Inferior parietal cortex (tissue), 1 donor: ENCODE measurements around the gene TIMM23.
"Not testable (repeated sequence)": the region's sequence is repeated elsewhere in the genome, so short reads cannot be mapped to it uniquely, and the experiment has no call there.

Experiments used
- DNase-seq: peaks from one replicate; pipeline ENCODE4 v3.0.0-alpha.2; 2016; ENCODE audit errors: extremely low spot score

Gene TIMM23

DNA sequence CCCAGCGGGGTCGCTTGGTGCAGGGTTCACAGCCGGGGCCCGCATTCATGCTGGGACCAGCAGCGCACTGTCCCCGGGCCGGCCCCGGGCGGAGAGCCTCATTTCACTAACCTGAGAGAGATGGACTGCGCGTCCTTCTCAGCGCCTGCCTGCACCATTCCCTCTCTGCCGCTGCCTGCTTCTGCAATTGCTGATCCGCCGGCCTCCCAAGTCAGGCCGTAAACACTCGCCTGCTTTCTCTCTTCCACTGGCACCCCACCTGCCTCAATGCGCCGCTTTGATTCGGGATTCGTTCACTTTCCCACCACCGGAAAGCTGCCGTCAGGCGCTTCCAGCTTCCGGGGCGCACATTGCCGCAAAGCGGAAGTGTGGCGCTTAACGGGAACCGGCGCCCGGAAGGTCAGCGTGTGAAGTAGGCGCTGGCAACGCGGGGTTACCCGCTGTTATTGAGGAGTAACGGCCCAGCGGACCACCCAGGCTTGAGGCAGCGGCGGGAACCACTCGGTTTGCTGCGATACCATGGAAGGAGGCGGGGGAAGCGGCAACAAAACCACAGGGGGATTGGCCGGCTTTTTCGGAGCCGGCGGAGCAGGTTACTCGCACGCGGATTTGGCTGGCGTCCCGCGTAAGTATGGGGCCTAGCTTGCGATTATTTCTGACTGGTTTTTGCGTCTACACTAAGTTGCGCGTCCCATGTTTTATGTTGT, at the start of gene TIMM23:
TSS of gene TIMM23 (plus strand) at position 384 of the 707 bp plus-strand sequence. CDS start at position 520, 136 bp downstream.
- peak; percentile 90 for DNase-seq

DNA sequence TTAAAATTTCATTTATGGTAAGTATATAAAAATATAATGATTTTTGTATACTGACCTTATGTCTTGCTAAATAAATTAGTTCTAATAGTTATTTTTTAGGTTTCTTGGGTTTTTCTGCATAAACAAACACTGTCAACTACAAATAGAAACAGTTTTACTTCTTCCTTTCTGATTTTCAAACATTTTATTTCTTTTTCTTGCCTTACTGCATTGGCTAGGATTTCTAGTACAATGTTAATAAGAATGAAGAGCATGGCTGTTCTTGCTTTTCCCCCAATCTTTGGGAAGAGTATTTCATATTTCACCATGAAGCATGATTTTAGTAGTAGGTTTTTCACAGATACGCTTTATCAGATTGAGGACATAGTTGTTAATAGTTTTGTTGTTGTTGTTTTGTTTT, 45.5 kb upstream of the TIMM23 start:
- DNase-seq = not testable (repeated sequence)

GRCh38 chr10:45931305-45931704, 41.0 kb upstream of the TIMM23 start:
- DNase-seq = not testable (repeated sequence)

GRCh38 chr10:45934788-45935187, 37.5 kb upstream of the TIMM23 start:
- not testable (repeated sequence) for DNase-seq

DNA sequence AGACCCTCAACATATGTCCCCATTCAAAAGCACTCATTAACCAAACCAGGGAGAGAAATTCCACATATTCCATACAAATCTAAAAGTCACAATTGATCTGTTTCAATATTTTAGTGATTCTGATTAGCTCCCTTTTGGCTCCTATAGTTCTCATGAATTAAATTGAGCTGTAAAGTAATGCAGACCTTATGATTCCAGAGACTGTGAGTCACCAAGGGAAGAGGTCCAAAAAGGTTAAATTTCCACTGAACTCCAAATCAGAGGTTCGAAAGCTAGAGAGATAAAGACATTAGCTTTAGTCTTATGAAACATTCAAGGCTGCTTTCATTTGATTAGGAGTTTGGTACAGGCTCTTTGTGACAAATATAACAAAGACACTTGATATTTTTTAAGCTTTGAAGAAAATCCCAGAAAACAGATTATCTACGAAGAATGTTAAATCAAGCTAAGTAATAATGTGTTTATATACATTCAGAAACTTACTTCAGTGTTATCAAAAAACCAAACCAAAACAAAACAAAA, 33.1 kb upstream of the TIMM23 start:
- DNase-seq = not testable (repeated sequence)

GRCh38 chr10:45941196-45941595, 31.1 kb upstream of the TIMM23 start:
- DNase-seq = not testable (repeated sequence)

GRCh38 chr10:45945476-45945875, 26.8 kb upstream of the TIMM23 start:
- not testable (repeated sequence) for DNase-seq

GRCh38 chr10:45947363-45947762, 24.9 kb upstream of the TIMM23 start:
- not testable (repeated sequence) for DNase-seq

DNA sequence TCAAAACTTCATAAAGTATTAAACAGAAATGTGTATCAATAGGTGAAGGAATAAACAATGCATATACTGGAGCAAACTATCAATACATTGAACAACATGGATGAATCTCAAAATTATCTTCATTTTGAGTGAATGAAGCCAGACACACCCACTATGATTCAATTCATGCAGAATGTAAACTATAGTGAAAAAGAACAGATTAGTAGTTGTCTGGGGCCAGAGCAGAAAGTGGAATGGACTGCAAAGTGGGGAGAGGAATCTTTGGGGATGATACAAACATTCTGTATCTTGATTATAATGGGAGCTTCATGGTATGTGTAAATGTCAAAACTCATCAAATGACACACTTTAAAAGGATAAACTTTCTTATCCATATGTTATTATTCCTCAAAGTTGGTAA, 23.5 kb upstream of the TIMM23 start:
- DNase-seq = not testable (repeated sequence)

DNA sequence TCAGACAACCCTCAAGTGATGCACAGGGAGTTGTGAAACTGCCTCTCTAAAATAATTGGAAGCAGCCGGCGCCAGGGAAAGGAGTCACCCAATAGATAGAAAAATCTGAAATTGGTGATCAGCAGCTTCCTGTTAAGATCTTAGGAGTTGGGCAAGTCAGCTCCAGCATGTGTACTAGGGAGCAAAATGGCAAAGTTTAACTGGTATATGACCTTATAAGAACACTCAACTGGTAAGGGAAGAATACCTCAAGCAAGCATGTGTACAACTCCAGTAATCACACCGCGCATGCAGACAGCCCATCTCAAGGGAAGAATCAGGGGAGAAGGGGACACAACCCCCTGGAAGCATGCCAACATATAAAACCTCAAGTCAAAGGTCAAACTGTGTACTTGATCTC, 17.9 kb upstream of the TIMM23 start:
- not testable (repeated sequence) for DNase-seq

- DNase-seq = not testable (repeated sequence)
Observed at GRCh38 chr10:45956634-45957033, 15.7 kb upstream of the TIMM23 start.

DNA sequence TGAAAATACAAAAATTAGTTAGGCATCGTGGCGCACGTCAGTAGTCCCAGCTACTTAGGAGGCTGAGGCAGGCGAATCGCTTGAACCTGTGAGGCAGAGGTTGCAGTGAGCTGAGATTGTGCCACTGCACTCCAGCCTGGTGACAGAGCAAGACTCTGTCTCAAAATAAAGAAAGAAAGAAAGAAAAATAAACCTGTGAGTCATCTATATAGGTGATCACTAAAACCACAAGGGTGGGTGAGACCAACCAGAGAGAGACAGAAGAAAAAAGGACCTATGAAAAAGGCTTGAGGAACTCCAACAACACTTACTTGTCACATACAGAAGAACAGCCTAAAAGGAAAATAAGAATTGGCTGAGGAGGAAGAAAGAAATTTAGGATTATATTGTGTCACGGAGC, 14.4 kb upstream of the TIMM23 start:
- DNase-seq = not testable (repeated sequence)

DNA sequence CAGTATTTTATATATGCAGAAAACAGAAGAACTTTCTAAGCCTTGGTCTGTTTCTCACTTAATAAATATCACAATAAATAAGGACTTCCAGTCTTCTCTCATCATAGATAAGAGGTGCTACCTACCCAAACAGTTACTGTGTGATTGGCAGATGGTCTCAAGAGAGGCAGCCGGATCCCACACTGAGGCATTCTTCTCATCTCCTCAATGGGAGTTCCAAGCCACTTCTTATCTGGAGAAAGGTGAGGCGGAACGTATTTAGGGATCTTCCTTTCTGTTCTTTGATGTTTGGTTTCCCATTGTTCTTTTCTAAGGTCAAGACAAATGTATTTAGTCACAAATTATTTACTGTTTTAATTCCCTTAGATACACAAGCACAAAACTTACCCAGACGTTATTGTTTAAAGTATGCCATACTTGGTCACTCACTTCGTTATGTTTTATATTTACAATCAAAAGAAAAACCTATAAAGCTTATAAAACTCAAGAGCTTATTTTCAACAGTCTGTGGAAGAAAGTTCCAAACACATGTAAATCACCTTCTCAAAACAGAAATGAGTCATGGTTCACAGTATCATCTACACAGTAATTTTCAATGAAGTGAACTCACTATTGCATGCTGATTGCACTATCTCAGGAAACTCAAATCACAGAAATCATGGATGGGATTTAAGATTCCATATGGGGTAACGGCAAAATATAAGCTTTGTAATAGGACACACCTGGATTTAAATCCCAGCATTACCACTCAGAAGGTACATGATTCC, 9.4 kb upstream of the TIMM23 start:
- DNase-seq = not testable (repeated sequence)

- DNase-seq = not testable (repeated sequence)
Observed at GRCh38 chr10:45971019-45971418, 1.3 kb upstream of the TIMM23 start.

DNA sequence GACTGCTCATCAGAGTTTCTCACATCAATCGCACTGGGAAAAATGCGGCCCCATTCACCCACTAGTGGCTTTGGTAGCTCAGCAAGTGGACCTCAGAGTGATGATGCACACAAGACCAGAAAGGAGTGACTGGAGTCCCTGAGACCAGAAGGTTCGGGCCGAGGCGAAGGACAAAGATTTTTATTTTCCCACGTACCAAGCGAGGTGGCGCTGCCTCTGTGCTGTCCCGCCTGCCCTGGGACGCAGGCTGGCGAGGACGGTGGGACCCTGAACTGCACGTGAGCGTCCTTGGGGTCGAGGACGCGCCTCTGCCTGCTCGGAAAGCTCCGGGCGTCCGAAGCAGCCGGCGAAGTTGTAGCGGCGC, 565 bp upstream of the TIMM23 start:
- not testable (repeated sequence) for DNase-seq

GRCh38 chr10:45972813-45973169, 502 bp downstream of the TIMM23 start:
- DNase-seq = not testable (repeated sequence)

GRCh38 chr10:45974041-45974440, 1.8 kb downstream of the TIMM23 start:
- not testable (repeated sequence) for DNase-seq

DNA sequence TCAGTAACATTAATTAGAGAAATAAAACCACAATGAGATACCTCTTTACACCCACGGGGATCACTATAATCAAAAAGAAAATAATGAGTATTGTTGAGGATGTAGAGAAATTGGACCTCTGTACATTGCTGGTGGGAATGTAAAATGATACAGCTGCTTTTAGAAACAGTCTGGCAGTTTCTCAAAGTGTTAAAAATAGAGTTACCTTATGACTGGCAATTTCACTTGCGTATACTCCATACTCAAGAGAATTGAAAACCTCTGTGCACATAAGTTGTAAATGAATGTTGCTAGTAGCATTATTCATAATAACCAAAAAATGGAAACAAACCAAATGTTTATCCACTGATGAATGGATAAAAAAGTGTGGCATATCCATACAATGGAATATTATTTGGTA, 6.3 kb downstream of the TIMM23 start:
- DNase-seq = not testable (repeated sequence)

GRCh38 chr10:45981367-45981766, 9.1 kb downstream of the TIMM23 start:
- not testable (repeated sequence) for DNase-seq

DNA sequence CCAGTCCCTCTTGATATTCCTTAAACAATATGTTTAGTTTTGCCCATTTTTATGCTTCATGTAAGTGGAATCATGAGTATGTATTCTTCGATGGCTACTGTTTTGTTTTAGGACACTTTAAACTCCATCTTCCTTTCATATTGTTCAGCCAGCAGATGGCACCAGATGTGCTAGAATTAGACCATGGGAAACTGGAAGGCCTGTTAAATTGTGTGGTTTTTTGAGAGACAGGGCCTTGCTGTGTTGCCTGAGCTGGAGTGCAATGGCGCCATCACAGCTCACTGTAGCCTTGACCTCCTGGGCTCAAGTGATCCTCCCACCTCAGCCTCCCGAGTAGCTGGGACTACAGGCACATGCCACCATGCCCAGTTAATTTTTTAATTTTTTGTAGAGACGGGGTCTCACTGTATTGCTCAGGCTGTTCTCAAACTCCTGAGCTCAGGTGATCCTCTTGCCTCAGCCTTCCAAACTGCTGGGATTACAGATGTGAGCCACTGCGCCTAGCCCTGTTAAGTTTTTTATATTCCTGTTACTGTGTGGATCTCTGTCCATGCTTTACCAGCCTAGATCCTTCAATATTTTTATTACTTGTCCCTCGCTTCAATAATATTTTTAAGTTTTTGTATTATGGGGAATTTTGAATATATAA, 11.4 kb downstream of the TIMM23 start:
- peak; percentile 69 for DNase-seq

- not testable (repeated sequence) for DNase-seq
Observed at GRCh38 chr10:45984473-45984872, 12.2 kb downstream of the TIMM23 start.

DNA sequence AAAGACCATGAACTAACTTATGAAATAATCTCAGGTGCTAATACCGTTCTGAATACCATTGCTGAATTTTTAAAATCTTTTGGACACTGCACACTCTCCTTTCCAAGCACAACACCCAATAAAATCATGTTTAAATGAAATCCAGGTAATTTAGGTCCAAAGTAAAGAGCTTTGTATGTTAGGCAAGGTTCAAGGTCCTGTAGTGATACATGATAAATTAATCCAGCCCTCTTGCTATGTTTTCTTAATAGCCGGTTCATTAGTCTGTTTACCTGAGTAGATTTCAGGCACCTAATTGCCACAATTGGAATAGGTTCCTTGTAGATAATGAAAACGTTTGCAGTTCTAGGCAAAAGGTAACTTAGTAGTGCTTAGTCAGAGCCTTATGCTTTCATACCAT, 13.3 kb downstream of the TIMM23 start:
- not testable (repeated sequence) for DNase-seq
